ENCODE results near the gene FNDC7. TPM values are rescaled to one million over a fixed set of nuclear protein-coding genes. Genes with fewer than 3 reads are reported as not detected.
"Not testable (repeated sequence)": the region's sequence is repeated elsewhere in the genome, so short reads cannot be mapped to it uniquely, and the experiment has no call there.

FNDC7 gene
- total and polyA plus RNA-seq, 7 donors: 0.09 to 0.32 TPM; not detected in 5

DNA sequence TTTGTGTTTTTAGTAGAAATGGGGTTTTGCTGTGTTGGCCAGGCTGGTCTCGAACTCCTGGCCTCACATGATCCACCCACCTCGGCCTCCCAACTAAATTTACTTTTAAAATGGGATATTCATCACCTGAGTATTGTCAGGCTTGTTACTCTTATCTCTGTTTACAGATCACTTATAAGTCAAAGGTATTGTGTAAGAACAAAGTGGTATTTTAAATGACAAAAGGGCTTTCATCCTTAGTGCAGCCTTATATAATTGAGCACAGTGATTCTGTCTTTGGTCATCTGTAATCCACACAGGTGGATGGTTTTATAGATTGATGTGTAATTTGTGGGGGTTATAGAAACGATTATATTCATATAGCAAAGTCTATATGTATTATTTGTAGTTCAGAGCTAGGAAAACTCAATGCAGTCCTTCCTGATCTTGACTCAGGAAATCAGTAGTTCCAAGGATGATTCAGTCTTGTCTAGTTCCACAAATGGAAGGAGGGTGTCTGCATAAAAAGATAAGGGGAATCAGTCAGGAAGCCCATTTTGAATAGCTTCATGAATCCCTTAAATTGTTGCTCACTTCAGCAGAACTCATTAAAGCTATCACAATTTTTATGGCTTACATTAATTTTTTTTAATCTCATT lies 68.3 kb downstream of the FNDC7 start:
- Histone ChIP-seq H3K27ac (no peak overlapping the region), H3K27me3 (ENCODE audit: insufficient read depth in 3 of 3, low read length in 2 of 3) (no peaks in the 10 kb centered on the region), H3K36me3 (ENCODE audit: insufficient read depth in 1 of 2, low read depth in 1 of 2) (peaks cover 18 to 98% of the 10 kb centered on the region in 2 donors), H3K4me1 (no peaks in the 10 kb centered on the region), H3K4me3 (no peak overlapping the region), H3K9me3 (peaks cover 4% of the 10 kb centered on the region)
- DNase-seq: no peak
- no peak for ATAC-seq
- intact Hi-C loops (cut with DNase I): no loop called here
- WGBS, 3 donors: 95 to 96% (median 95%) methylated on average over 3 of the region's 3 CpGs
- no peak for TF ChIP-seq CTCF (IDR thresholded peaks at IDR 0.05)

GRCh38 chr1:108781575-108781944 lies 68.9 kb downstream of the FNDC7 start:
- ATAC-seq; DNase-seq; H3K4me3 ChIP-seq; H3K4me1 ChIP-seq; H3K27ac ChIP-seq; H3K9me3 ChIP-seq; H3K27me3 ChIP-seq (ENCODE audit: insufficient read depth in 3 of 3, low read length in 2 of 3); intact Hi-C loops (cut with DNase I): not testable (repeated sequence)
- WGBS, 3 donors: 92 to 100% (median 96%) methylated on average over 1 of the region's 1 CpG
- peaks cover 18 to 98% of the 10 kb centered on the region in 2 donors for H3K36me3 ChIP-seq (ENCODE audit: insufficient read depth in 1 of 2, low read depth in 1 of 2)

GRCh38 chr1:108785264-108785663 lies 72.6 kb downstream of the FNDC7 start:
- DNase-seq (no peak), ATAC-seq (no peak)
- intact Hi-C loops (cut with DNase I): no loop called here
- Histone ChIP-seq H3K36me3 (ENCODE audit: insufficient read depth in 1 of 2, low read depth in 1 of 2) (peaks cover 15 to 91% of the 10 kb centered on the region in 2 donors), H3K9me3 (peaks cover 4% of the 10 kb centered on the region), H3K4me3 (no peak overlapping the region), H3K4me1 (no peaks in the 10 kb centered on the region), H3K27me3 (ENCODE audit: insufficient read depth in 3 of 3, low read length in 2 of 3) (no peaks in the 10 kb centered on the region), H3K27ac (no peak overlapping the region)
- no peak for TF ChIP-seq CTCF (IDR thresholded peaks at IDR 0.05)
- WGBS, 3 donors: 95 to 97% (median 97%) methylated on average over 6 of the region's 6 CpGs

DNA sequence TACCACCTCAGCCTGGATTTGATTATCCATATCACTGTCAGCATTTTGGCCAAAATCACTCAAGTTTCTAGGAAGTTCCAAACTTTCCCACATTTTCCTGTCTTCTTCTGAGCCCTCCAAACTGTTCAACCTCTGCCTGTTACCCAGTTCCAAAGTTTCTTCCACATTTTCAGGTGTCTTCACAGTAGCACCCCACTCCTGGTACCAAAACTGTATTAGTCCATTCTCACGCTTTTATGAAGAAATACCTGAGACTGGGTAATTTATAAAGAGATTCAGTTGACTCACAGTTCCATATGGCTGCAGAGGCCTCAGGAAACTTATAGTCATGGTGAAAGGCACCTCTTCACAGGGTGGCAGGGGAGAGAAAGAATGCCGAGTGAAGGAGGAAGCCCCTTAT lies 73.2 kb downstream of the FNDC7 start:
- Histone ChIP-seq H3K4me1 (no peaks in the 10 kb centered on the region), H3K27ac (no peak overlapping the region), H3K9me3 (peaks cover 4% of the 10 kb centered on the region), H3K27me3 (ENCODE audit: insufficient read depth in 3 of 3, low read length in 2 of 3) (no peaks in the 10 kb centered on the region), H3K4me3 (no peak overlapping the region), H3K36me3 (ENCODE audit: insufficient read depth in 1 of 2, low read depth in 1 of 2) (peaks cover 15 to 87% of the 10 kb centered on the region in 2 donors)
- intact Hi-C loops (cut with DNase I): no loop called here
- ATAC-seq (no peak), DNase-seq (no peak)
- 97 to 100% (median 98%) methylated on average over 2 of the region's 2 CpGs for WGBS, 3 donors
- no peak for TF ChIP-seq CTCF (IDR thresholded peaks at IDR 0.05)

GRCh38 chr1:108791790-108792189 lies 79.1 kb downstream of the FNDC7 start:
- Histone ChIP-seq H3K27ac (no peak overlapping the region), H3K9me3 (peaks cover 8% of the 10 kb centered on the region), H3K36me3 (ENCODE audit: insufficient read depth in 1 of 2, low read depth in 1 of 2) (peaks cover 3 to 82% of the 10 kb centered on the region in 2 donors), H3K4me1 (no peaks in the 10 kb centered on the region), H3K27me3 (ENCODE audit: insufficient read depth in 3 of 3, low read length in 2 of 3) (no peaks in the 10 kb centered on the region), H3K4me3 (no peak overlapping the region)
- ATAC-seq (no peak), DNase-seq (no peak)
- no peak for TF ChIP-seq CTCF (IDR thresholded peaks at IDR 0.05)
- intact Hi-C loops (cut with DNase I): no loop called here
- 94 to 97% (median 97%) methylated on average over 1 of the region's 1 CpG for WGBS, 3 donors

Other genes starting within 250 kb of the FNDC7 start
- 1 to 10 TPM in 3 of 4 donors, under 1 TPM in 1; 0.90 to 2.1 (median 1.3) TPM for gene EEIG2, start 152.8 kb upstream of the FNDC7 start, total RNA-seq
- gene EEIG2, start 152.8 kb upstream of the FNDC7 start, polyA plus RNA-seq: 1 to 10 TPM in 1 of 3 donors, under 1 TPM in 2; 0.51 to 1.5 (median 0.53) TPM
- gene HENMT1, start 51.8 kb upstream of the FNDC7 start, total RNA-seq: 1 to 10 TPM; 1.4 to 1.8 (median 1.6) TPM
- 1 to 10 TPM; 1.2 to 4.1 (median 3.6) TPM for gene HENMT1, start 51.8 kb upstream of the FNDC7 start, polyA plus RNA-seq
- gene PRPF38B, start 20.6 kb upstream of the FNDC7 start, total RNA-seq: 10 to 100 TPM; 13.3 to 19.6 (median 16.5) TPM
- 10 to 100 TPM; 14.2 to 28.9 (median 19.2) TPM for gene PRPF38B, start 20.6 kb upstream of the FNDC7 start, polyA plus RNA-seq
- 10 to 100 TPM; 13.6 to 22.3 (median 17.7) TPM for gene STXBP3, start 33.8 kb downstream of the FNDC7 start, total RNA-seq
- 10 to 100 TPM; 12.7 to 21.1 (median 16.5) TPM for gene STXBP3, start 33.8 kb downstream of the FNDC7 start, polyA plus RNA-seq
- gene AKNAD1, start 144.2 kb downstream of the FNDC7 start, total RNA-seq: 1 to 10 TPM in 2 of 4 donors, under 1 TPM in 2; 0.47 to 2.1 (median 0.91) TPM
- 1 to 10 TPM in 1 of 3 donors, under 1 TPM in 2; 0.14 to 1.1 (median 0.51) TPM for gene AKNAD1, start 144.2 kb downstream of the FNDC7 start, polyA plus RNA-seq
- gene GPSM2, start 164.1 kb downstream of the FNDC7 start, total RNA-seq: 10 to 100 TPM; 26.4 to 84.0 (median 55.9) TPM
- gene GPSM2, start 164.1 kb downstream of the FNDC7 start, polyA plus RNA-seq: 10 to 100 TPM in 2 of 3 donors, 1 to 10 TPM in 1; 3.5 to 36.0 (median 17.5) TPM

Measured in psoas muscle (tissue), 8 donors.